Testis (tissue), 2 donors: ENCODE data around the gene DYRK1B.
"Not testable (repeated sequence)": the region's sequence is repeated elsewhere in the genome, so short reads cannot be mapped to it uniquely, and the experiment has no call there.

Experiments
- POLR2A ChIP-seq: fragments of 450-650 bp; IDR thresholded peaks from one replicate; pipeline ENCODE4 v1.6.1; 2017; ENCODE audit warnings: antibody characterized with exemption, mild to moderate bottlenecking, moderate library complexity
- TF ChIP-seq, protein P1 (sequence below), 3 experiments: fragments of 450-650 bp in 2 of 3; fragments of 200-600 bp in 1 of 3; sonication (generic) in 1 of 3; IDR thresholded peaks; one replicate each; pipeline ENCODE4 v1.5.1; 2016 to 2019; ENCODE audit warnings: antibody characterized with exemption in 3 of 3, mild to moderate bottlenecking in 2 of 3, moderate library complexity in 1 of 3

DNA sequence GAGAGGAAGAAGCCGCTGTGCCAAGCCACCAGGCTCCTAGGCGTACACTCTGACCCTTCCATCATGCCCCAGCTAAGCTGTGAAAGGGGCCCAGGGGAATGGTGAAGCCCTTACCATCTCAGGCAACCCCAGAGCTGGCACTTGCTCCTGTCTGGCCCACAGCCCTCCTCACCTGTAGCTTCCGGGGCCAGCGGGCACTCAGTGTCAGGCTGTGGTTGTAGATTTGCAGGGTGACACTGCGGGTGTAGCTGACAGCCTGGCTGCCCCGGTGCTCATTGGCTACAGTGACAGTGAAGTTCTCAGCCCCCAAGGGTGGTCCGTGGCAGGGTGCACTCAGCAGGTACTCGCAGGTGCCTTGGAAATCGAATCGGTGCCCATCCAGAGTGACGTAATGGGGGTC, 42.5 kb upstream of the DYRK1B start:
- TF ChIP-seq, protein P1, sequence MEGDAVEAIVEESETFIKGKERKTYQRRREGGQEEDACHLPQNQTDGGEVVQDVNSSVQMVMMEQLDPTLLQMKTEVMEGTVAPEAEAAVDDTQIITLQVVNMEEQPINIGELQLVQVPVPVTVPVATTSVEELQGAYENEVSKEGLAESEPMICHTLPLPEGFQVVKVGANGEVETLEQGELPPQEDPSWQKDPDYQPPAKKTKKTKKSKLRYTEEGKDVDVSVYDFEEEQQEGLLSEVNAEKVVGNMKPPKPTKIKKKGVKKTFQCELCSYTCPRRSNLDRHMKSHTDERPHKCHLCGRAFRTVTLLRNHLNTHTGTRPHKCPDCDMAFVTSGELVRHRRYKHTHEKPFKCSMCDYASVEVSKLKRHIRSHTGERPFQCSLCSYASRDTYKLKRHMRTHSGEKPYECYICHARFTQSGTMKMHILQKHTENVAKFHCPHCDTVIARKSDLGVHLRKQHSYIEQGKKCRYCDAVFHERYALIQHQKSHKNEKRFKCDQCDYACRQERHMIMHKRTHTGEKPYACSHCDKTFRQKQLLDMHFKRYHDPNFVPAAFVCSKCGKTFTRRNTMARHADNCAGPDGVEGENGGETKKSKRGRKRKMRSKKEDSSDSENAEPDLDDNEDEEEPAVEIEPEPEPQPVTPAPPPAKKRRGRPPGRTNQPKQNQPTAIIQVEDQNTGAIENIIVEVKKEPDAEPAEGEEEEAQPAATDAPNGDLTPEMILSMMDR (IDR thresholded peaks at IDR 0.05): not testable (repeated sequence)
- not testable (repeated sequence) for TF ChIP-seq POLR2A
